ENCODE results near the gene ACVR2A.

The ACVR2A gene

DNA sequence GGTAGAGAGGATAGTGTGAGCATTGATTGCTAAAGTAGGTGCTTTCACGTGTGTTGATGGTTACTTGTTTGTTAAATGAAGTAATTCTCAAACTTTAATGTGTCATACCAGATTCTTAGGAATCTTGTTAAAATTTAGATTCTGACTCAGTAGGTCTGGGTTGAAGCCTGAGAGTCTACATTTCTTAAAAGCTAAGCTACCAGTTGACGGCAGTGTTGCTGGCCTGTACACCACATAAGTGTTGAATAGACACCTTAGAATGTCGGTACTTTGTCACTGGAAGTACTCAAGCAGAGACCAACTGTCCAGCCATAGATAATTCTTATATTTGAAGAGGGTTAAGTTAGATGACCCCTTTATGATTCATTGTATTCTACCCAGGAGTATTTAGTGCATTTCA is 79.8 kb downstream of the ACVR2A start:
- DNase-seq (ENCODE audit: low spot score): no peak

DNA sequence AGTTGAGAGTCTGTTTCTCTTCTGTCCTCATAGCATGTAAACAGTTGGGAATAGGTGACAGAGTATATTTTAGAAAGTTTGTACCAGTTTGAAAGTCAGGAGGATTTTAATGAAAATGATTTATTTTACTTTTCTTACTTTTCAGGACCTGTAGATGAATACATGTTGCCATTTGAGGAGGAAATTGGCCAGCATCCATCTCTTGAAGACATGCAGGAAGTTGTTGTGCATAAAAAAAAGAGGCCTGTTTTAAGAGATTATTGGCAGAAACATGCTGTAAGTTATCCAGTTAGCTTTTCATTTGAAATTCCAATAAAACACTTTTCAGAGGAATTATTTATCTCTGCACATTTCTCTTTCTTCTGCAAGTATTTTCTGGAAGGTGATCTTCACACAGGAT is 81.1 kb downstream of the ACVR2A start:
- DNase-seq (ENCODE audit: low spot score): no peak

DNA sequence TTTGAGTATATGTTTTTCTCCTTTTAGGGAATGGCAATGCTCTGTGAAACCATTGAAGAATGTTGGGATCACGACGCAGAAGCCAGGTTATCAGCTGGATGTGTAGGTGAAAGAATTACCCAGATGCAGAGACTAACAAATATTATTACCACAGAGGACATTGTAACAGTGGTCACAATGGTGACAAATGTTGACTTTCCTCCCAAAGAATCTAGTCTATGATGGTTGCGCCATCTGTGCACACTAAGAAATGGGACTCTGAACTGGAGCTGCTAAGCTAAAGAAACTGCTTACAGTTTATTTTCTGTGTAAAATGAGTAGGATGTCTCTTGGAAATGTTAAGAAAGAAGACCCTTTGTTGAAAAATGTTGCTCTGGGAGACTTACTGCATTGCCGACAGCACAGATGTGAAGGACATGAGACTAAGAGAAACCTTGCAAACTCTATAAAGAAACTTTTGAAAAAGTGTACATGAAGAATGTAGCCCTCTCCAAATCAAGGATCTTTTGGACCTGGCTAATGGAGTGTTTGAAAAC is 82.3 kb downstream of the ACVR2A start:
- no peak for DNase-seq (ENCODE audit: low spot score)

DNA sequence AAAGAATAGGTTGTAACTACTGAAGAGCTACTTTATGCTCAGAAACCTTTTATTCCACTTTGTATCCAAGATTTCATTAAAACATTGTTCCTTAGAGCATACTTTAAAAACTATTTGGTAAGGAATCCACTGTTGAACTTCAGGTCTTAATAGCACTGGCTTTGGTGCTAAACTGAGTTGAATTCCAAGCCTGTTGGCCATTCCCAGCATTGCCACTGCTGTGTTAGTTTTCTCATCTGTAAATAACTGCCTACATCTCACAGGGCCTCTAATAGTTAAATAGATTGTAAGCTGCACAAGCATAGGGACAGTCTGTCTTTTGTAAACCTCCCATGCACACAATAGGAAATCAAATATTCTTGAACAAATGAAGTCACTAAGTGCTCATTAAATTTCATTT is 89.1 kb downstream of the ACVR2A start:
- DNase-seq (ENCODE audit: low spot score): no peak

DNA sequence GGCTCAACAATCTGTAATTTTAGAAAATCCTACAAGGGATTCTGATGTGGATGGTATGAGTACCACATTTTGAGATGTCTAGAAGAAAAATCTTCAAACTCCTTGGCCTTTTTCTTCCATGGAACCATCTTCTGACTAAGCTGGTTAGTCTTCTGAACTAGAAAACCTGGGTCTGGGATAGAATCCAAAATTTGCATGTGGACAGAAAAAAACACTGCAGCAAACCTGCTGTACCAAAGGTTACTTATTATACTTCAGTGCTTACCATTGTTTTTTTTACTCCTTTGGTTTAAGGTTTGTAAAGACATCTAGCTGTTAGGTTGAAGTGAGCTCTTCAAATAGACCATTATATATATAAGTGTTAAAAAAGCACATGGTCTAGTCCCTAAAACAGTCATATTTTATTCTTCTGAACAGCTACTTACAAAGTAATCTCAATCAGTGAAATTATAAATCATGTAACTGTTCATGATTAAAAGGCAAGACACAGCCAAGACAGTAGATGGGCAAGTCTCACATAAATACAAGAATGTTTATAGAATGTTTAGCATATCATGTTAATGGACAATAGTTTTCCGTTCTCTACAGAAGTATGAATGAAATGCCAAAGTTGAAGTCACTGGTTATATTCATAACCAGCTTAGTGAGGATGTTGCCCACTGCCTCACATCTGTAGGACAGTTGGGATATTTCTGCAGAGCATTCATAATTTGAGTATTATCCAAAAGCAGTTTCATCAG is 90.2 kb downstream of the ACVR2A start:
- no peak for DNase-seq (ENCODE audit: low spot score)

DNA sequence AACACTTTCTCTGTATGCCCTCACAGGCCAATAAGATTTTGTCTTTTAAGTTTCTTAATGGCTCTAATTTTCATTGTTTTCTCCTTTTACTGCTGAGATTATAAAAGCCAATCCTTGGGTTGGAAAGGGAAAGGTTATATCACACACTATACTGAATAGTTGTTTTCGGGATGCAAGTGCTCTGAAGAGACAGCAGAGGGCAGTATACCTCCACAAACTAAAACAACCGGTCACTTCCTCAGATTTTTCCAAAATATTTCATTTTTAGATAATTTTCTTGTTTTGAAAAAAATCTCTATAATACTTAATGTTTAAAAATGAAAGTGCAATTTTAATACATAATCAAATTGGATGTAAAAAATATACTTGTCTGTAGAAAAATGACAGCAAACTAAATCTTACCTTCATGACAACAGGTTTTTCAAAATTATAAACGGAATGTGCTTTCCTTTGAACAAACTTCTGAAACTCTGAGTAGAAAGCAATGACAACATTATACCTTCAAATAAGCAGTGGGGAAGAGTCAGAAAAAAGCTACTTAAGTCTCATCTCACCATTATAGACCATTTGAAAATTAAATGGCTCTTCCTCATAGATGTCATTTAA is 93.0 kb downstream of the ACVR2A start:
- DNase-seq (ENCODE audit: low spot score): no peak

DNA sequence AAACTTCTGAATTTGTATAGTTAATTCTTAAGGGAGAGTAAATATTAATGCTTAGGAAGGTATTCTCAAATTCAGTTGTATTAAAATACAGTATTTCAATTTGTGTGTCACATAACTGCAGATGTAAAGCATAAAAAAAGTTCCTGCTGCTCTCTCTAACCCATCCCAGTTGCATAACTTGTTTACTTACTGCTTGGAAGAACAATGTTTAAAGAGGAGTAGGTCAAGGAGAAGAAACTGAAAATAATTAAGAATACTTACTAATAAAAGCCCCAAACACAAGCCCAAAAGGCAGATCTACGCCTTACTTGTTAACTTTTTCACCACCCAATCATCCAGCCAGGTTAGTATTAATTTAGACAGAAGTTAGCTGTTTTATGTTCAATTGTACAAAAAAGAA is 94.5 kb downstream of the ACVR2A start:
- no peak for DNase-seq (ENCODE audit: low spot score)

DNA sequence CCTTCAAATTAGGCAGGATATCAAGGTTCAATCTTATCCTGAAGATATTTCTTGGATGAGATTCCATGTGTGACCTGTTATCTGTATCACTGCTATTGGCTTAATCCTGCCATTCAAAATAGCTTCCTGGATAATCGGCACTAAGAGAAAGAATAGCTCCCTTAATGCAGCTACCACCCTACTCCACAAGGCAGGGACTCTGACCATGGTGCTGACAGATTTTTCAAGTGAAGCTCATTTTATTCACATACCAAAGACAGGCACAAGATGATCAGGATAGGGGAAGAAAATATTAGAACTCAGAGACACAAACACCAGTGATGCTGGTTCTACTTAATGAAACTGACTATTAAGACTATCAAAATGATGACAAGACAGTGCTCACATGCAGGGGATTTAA is 100.8 kb downstream of the ACVR2A start:
- no peak for DNase-seq (ENCODE audit: low spot score)

DNA sequence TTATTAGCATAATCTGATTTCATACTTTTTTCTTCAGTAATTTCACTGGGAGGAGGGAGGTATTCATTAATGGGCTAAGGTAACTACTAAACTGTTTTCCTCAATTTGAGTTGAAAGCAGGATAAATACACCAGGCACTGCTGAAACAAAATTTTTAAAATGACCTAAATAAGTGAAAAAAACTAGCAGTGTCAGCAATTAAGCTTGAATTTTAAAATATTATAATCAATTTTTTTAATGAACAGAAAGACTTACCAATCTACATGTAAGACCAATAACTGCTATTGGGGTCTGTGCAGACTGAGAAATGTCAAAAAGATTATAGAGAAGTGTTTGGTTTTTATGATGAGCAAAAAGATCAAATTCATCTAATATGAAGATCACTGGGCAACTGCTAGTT is 107.3 kb downstream of the ACVR2A start:
- no peak for DNase-seq (ENCODE audit: low spot score)

DNA sequence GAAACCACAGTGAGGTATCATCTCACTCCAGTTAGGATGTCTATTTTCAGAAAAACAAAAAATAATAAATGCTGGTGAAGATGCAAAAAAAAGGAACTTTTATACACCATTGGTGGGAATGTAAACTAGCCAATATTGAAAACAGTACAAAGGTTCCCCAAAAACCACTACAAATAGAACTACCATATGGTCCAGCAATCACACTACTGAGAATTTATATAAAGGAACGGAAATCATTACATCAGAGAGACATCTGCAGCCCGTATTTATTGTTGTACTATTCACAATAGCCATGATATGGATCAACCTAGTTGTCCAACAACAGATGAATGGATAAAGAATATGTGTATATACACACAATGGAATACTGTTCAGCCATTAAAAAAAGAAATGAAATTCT is 123.7 kb downstream of the ACVR2A start:
- DNase-seq (ENCODE audit: low spot score): no peak

DNA sequence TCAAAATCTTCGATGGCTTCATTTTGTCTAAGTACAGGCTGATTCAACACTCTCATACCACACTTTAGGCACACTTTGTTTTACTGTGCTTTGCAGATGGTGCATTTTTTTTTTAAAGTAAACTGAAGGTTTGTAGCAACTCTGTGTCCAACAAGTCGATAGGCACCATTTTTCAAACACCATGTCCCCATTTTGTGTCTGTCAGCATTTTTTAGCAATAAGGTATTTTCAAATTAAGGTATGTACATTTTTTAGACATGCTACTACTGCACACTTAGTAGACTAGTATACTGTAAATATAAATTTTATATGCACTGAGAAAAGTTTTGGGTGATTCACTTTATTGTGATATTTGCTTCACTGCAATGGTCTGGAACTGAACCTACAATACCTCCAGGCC is 131.3 kb downstream of the ACVR2A start:
- DNase-seq (ENCODE audit: low spot score): no peak

DNA sequence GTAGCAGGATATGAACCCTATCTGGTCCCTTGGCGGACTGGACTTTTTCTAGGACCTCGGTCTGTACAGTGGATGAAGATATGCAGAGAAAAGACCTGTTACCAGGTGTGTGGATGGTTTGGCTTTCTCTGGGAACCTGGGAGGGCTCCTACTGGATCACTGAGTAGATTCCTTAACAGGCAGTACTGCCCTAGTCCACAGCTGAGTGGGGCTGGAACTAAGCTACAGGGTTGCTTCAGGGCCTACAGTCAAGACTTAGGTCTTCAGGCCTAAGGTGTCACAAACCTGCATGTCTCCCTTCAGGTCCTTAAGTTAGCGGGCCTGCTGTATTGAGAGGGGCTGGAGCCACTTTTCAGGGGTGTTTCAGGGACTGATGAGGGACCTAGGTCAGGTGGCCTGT is 132.8 kb downstream of the ACVR2A start:
- no peak for DNase-seq (ENCODE audit: low spot score)

Data from left forelimb (tissue), 1 donor.